Body of pancreas (tissue), 4 donors: ENCODE results near the gene SPRED3.

ENCODE experiments used
- POLR2A ChIP-seq, 3 donors: fragments of 450-650 bp; IDR thresholded peaks; one replicate each; pipeline ENCODE4 v1.6.1; 2016; ENCODE audit warnings: antibody characterized with exemption in 3 of 3, mild to moderate bottlenecking in 2 of 3
- TF ChIP-seq, protein P1 (sequence below), 7 experiments: fragments of 450-650 bp in 4 of 7; fragments of 200-600 bp in 3 of 7; sonication (generic) in 3 of 7; IDR thresholded peaks; one replicate each; pipeline ENCODE4 v1.5.1; 2016 to 2019; ENCODE audit warnings: antibody characterized with exemption in 7 of 7

- TF ChIP-seq, protein P1, sequence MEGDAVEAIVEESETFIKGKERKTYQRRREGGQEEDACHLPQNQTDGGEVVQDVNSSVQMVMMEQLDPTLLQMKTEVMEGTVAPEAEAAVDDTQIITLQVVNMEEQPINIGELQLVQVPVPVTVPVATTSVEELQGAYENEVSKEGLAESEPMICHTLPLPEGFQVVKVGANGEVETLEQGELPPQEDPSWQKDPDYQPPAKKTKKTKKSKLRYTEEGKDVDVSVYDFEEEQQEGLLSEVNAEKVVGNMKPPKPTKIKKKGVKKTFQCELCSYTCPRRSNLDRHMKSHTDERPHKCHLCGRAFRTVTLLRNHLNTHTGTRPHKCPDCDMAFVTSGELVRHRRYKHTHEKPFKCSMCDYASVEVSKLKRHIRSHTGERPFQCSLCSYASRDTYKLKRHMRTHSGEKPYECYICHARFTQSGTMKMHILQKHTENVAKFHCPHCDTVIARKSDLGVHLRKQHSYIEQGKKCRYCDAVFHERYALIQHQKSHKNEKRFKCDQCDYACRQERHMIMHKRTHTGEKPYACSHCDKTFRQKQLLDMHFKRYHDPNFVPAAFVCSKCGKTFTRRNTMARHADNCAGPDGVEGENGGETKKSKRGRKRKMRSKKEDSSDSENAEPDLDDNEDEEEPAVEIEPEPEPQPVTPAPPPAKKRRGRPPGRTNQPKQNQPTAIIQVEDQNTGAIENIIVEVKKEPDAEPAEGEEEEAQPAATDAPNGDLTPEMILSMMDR (IDR thresholded peaks at IDR 0.05), result no peak
- no peak for TF ChIP-seq POLR2A (IDR thresholded peaks at IDR 0.05)
Measured at GRCh38 chr19:38424272-38424671, 35.8 kb downstream of the SPRED3 start.
